OCI-LY1 (cell line): ENCODE measurements around the gene LITAF.

ENCODE experiments used
- H2AFZ ChIP-seq: fragments of 200-600 bp; sonication (generic), shearing (Covaris generic); 2 replicates; pipeline ENCODE4 v1.6.0; 2014; ENCODE audit warnings: antibody characterized with exemption, mild to moderate bottlenecking, low read length
- H3F3A ChIP-seq: fragments of 200-600 bp; sonication (generic), shearing (Covaris generic); 2 replicates; pipeline ENCODE4 v1.6.0; 2014; ENCODE audit warnings: mild to moderate bottlenecking, antibody characterized with exemption, low read length, moderate library complexity; ENCODE audit not compliant: insufficient read depth
- H3K27ac ChIP-seq: fragments of 200-600 bp; sonication (generic); 2 replicates; pipeline ENCODE4 v1.5.1; 2014; ENCODE audit warnings: low read length, mixed run types, mild to moderate bottlenecking, low read depth; ENCODE audit not compliant: poor library complexity, severe bottlenecking
- H3K27me3 ChIP-seq: fragments of 200-600 bp; sonication (generic); 2 replicates; pipeline ENCODE4 v1.6.0; 2014; ENCODE audit warnings: antibody characterized with exemption, mild to moderate bottlenecking, low read length, moderate library complexity; ENCODE audit not compliant: insufficient read depth
- H3K36me3 ChIP-seq: fragments of 200-600 bp; sonication (generic); 2 replicates; pipeline ENCODE4 v1.6.1; 2014; ENCODE audit warnings: mild to moderate bottlenecking, antibody characterized with exemption, low read length, moderate library complexity, mixed read lengths; ENCODE audit not compliant: insufficient read depth
- H3K4me1 ChIP-seq: fragments of 200-600 bp; sonication (generic); 2 replicates; pipeline ENCODE4 v1.5.1; 2014; ENCODE audit warnings: mild to moderate bottlenecking, low read length, moderate library complexity; ENCODE audit not compliant: insufficient read depth, severe bottlenecking
- H3K4me2 ChIP-seq: fragments of 200-600 bp; sonication (generic), shearing (Covaris generic); 2 replicates; pipeline ENCODE4 v1.6.1; 2014; ENCODE audit warnings: low read length
- H3K4me3 ChIP-seq: fragments of 200-600 bp; sonication (generic); 2 replicates; pipeline ENCODE4 v1.5.1; 2014; ENCODE audit warnings: low read length, low read depth, mild to moderate bottlenecking, mixed read lengths; ENCODE audit not compliant: poor library complexity, severe bottlenecking
- H3K79me2 ChIP-seq: fragments of 200-600 bp; shearing (Covaris generic); 2 replicates; pipeline ENCODE4 v1.6.1; 2016; ENCODE audit warnings: mixed run types, low read length, mixed read lengths; ENCODE audit not compliant: insufficient read depth
- H3K9ac ChIP-seq: fragments of 200-600 bp; sonication (generic), shearing (Covaris generic); 2 replicates; pipeline ENCODE4 v1.6.1; 2014; ENCODE audit warnings: mild to moderate bottlenecking, low read length, mixed read lengths
- H3K9me2 ChIP-seq: fragments of 200-600 bp; sonication (generic), shearing (Covaris generic); 2 replicates; pipeline ENCODE4 v1.6.1; 2014; ENCODE audit warnings: low read depth, mild to moderate bottlenecking, low read length, mixed read lengths
- H3K9me3 ChIP-seq: fragments of 200-600 bp; shearing (Covaris generic); 2 replicates; pipeline ENCODE4 v1.6.1; 2014; ENCODE audit warnings: low read length, mixed read lengths
- H4K20me1 ChIP-seq: fragments of 200-600 bp; sonication (generic), shearing (Covaris generic); 2 replicates; pipeline ENCODE4 v1.6.0; 2016; ENCODE audit warnings: mild to moderate bottlenecking, low read length; ENCODE audit not compliant: insufficient read depth
- EZH2 ChIP-seq: fragments of 200-600 bp; sonication (generic), shearing (Covaris generic); IDR thresholded peaks from 2 replicates; pipeline ENCODE4 v1.8.0; 2017; ENCODE audit warnings: borderline replicate concordance, mixed run types, mild to moderate bottlenecking, antibody characterized with exemption, low read length, moderate library complexity, mixed read lengths
- TF ChIP-seq, protein P1 (sequence below): fragments of 200-600 bp; sonication (generic), shearing (Covaris generic); IDR thresholded peaks from 2 replicates; pipeline ENCODE4 v1.5.1; 2017; ENCODE audit warnings: mild to moderate bottlenecking, antibody characterized with exemption, low read length, moderate library complexity, mixed read lengths

The LITAF gene

GRCh38 chr16:11586378-11586855, 302 bp downstream of the LITAF start:
- peak overlapping the region; percentile 61 for H3K9ac ChIP-seq
- peak overlapping the region; percentile 61 for H3K4me3 ChIP-seq
- no peaks in the 10 kb centered on the region for H4K20me1 ChIP-seq
- no peaks in the 10 kb centered on the region for H3K9me3 ChIP-seq
- peak overlapping the region; percentile 77 for H3K4me2 ChIP-seq
- no peak overlapping the region for H3K27ac ChIP-seq
- peaks cover 4% of the 10 kb centered on the region; the same call in 1 of the 2 replicates for H3K27me3 ChIP-seq
- H3F3A ChIP-seq = no peaks in the 10 kb centered on the region
- H2AFZ ChIP-seq = no peak overlapping the region
- no peaks in the 10 kb centered on the region for H3K36me3 ChIP-seq
- TF ChIP-seq, protein P1, sequence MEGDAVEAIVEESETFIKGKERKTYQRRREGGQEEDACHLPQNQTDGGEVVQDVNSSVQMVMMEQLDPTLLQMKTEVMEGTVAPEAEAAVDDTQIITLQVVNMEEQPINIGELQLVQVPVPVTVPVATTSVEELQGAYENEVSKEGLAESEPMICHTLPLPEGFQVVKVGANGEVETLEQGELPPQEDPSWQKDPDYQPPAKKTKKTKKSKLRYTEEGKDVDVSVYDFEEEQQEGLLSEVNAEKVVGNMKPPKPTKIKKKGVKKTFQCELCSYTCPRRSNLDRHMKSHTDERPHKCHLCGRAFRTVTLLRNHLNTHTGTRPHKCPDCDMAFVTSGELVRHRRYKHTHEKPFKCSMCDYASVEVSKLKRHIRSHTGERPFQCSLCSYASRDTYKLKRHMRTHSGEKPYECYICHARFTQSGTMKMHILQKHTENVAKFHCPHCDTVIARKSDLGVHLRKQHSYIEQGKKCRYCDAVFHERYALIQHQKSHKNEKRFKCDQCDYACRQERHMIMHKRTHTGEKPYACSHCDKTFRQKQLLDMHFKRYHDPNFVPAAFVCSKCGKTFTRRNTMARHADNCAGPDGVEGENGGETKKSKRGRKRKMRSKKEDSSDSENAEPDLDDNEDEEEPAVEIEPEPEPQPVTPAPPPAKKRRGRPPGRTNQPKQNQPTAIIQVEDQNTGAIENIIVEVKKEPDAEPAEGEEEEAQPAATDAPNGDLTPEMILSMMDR = no peak
- no peak for TF ChIP-seq EZH2
- peaks cover 47% of the 10 kb centered on the region for H3K4me1 ChIP-seq
- no peaks in the 10 kb centered on the region for H3K9me2 ChIP-seq
- H3K79me2 ChIP-seq = no peaks in the 10 kb centered on the region

DNA sequence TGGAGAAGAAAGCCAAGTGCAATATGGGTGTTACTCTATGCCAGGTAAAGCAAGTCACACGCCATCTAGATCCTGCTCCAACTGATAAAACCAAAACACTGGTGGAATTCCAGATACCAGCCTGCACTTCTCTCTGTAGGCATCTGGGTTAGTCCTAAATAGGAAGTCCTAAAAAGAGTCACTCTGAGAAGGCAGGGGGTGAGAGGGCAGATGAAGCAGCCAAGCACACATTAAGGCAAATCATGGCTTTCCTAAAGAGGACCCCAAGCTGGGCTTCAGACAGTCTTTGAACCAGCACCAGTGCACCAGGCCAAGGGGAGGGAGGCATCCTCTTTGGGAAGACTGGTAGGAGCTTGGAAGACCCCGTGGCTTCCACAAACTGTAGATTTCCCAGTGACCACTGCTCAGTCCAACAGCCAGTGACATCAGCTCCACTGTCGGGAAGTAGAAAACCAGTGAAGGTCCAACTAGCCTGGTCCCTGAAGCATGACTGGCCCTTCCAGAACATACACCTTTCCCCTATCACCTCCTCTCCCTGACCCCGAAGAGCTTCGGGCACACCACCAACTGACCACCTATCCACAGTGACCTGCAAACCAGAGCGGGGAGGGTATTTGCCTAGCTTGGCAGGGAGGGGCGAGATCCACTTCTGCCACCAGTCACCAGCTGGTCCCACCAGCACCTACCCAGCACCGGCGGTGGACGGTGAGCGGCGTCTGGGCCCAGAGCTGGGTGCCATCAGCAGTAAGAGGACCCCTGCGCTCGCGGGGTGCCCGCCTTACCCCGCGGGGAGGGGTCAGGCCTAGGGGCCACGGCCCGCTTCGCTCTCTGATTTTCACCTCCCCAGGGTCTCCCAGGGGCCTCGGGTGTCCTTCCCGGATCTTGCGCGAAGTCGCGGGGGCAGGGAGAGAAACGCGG, 1.0 kb downstream of the LITAF start:
- Histone ChIP-seq H3K9me3 (no peaks in the 10 kb centered on the region), H3K4me1 (peaks cover 47% of the 10 kb centered on the region), H3K27me3 (peaks cover 4% of the 10 kb centered on the region; the same call in 1 of the 2 replicates), H3K4me2 (peak overlapping the region; percentile 77), H3K27ac (no peak overlapping the region), H3F3A (no peaks in the 10 kb centered on the region), H3K36me3 (no peaks in the 10 kb centered on the region), H3K9me2 (no peaks in the 10 kb centered on the region), H3K79me2 (no peaks in the 10 kb centered on the region), H3K4me3 (peak overlapping the region; percentile 61), H2AFZ (no peak overlapping the region), H4K20me1 (no peaks in the 10 kb centered on the region), H3K9ac (peak overlapping the region; percentile 61)
- TF ChIP-seq EZH2 = no peak

DNA sequence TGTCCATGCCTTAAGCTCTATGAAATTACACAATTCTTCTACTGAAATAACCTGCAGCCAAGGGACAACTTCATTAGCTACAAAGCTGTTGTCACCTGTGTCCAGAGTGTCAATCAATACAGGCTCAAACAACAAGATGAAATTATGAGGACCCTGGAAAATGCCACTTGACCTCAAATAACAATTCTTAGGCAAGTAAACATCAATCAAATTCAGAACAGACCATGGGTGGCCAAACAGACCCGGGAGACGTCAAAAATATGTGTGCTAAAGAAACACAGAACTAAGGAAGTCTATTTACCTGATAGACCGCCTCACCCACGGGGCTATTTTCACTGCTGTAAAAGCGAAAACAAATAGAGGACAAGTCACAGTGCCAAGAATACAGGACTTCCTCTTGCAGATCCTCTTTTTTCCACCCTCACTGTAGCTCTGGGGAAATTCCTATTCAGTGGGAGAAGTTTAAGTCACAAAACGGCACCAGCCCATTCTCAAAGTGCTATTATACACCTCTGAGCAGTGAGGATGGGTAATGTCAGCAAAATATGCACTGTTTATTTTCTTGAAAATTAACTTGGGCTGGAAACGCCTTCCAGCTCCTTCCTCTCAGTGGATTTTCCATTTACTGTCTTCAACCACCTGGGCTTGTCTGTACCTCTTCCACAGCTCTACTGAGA, 2.7 kb downstream of the LITAF start:
- no peaks in the 10 kb centered on the region for H3K36me3 ChIP-seq
- TF ChIP-seq EZH2 = no peak
- TF ChIP-seq, protein P1 = no peak
- H3K4me2 ChIP-seq = peak overlapping the region; percentile 38; the same call in 1 of the 2 replicates
- no peaks in the 10 kb centered on the region for H4K20me1 ChIP-seq
- H3K9me3 ChIP-seq = no peaks in the 10 kb centered on the region
- peaks cover 4% of the 10 kb centered on the region; the same call in 1 of the 2 replicates for H3K27me3 ChIP-seq
- no peak overlapping the region for H3K27ac ChIP-seq
- no peaks in the 10 kb centered on the region for H3F3A ChIP-seq
- H3K9ac ChIP-seq = no peak overlapping the region
- H2AFZ ChIP-seq = no peak overlapping the region
- H3K4me1 ChIP-seq = peaks cover 47% of the 10 kb centered on the region
- H3K4me3 ChIP-seq = no peak overlapping the region
- H3K79me2 ChIP-seq = no peaks in the 10 kb centered on the region
- H3K9me2 ChIP-seq = no peaks in the 10 kb centered on the region
